Fibroblast of lung (primary cell): ENCODE results near the gene CYP11A1.

Experiments
- CTCF ChIP-seq, 2 donors: IDR thresholded peaks in 1 of 2; conservative IDR thresholded peaks in 1 of 2; 1 replicate in 1 of 2; 2 replicates in 1 of 2; pipeline ENCODE4 v1.5.1; 2011 to 2012; ENCODE audit warnings: low read length in 2 of 2, control low read depth in 1 of 2, inconsistent platforms in 1 of 2, low read depth in 1 of 2, mild to moderate bottlenecking in 1 of 2
- EZH2 ChIP-seq: IDR thresholded peaks from 2 replicates; pipeline ENCODE4 v1.5.1; 2012; ENCODE audit warnings: low read length, control low read depth, mild to moderate bottlenecking; ENCODE audit errors: missing control alignments

- TF ChIP-seq CTCF (conservative IDR thresholded peaks at IDR 0.05 in 1 of 2, IDR thresholded peaks at IDR 0.05 in 1 of 2; ENCODE audit: low read depth in 1 of 2, low read length in 2 of 2) (no peak), EZH2 (no peak)
Observed at GRCh38 chr15:74377831-74378766, 10.7 kb upstream of the CYP11A1 start.
